Activated CD8-positive, alpha-beta memory T cell treated with anti-CD3 and anti-CD28 coated beads, Interleukin-2, amount 50 U/mL, for 4 hours (primary cell): ENCODE measurements around the gene SLC24A4.
"Not testable (repeated sequence)": the region's sequence is repeated elsewhere in the genome, so short reads cannot be mapped to it uniquely, and the experiment has no call there.

Source experiments
- DNase-seq: peaks from one replicate; pipeline ENCODE4 v3.0.0-alpha.2; 2020

SLC24A4 gene

GRCh38 chr14:92528486-92529100, 205.6 kb downstream of the SLC24A4 start:
- no peak for DNase-seq

- DNase-seq = no peak
Measured at GRCh38 chr14:92529903-92530302, 206.9 kb downstream of the SLC24A4 start.

GRCh38 chr14:92531106-92531873, 208.3 kb downstream of the SLC24A4 start:
- DNase-seq = peak; percentile 88

GRCh38 chr14:92532490-92533163, 209.7 kb downstream of the SLC24A4 start:
- DNase-seq = no peak

- DNase-seq = peak; percentile 54
Measured at GRCh38 chr14:92534932-92535643, 212.1 kb downstream of the SLC24A4 start.

GRCh38 chr14:92536231-92536630, 213.3 kb downstream of the SLC24A4 start:
- not testable (repeated sequence) for DNase-seq

GRCh38 chr14:92538412-92538985, 215.5 kb downstream of the SLC24A4 start:
- DNase-seq = no peak

GRCh38 chr14:92539419-92539818, 216.5 kb downstream of the SLC24A4 start:
- DNase-seq = no peak

GRCh38 chr14:92539875-92540274, 216.9 kb downstream of the SLC24A4 start:
- no peak for DNase-seq

- DNase-seq = no peak
Measured at GRCh38 chr14:92540472-92541048, 217.6 kb downstream of the SLC24A4 start.

- no peak for DNase-seq
Measured at GRCh38 chr14:92542766-92543554, 220.0 kb downstream of the SLC24A4 start.

GRCh38 chr14:92544051-92544720, 221.2 kb downstream of the SLC24A4 start:
- no peak for DNase-seq

GRCh38 chr14:92546347-92547053, 223.5 kb downstream of the SLC24A4 start:
- DNase-seq = no peak

- DNase-seq = no peak
Measured at GRCh38 chr14:92549105-92549858, 226.3 kb downstream of the SLC24A4 start.

GRCh38 chr14:92549859-92550230, 226.9 kb downstream of the SLC24A4 start:
- no peak for DNase-seq
